Tibial nerve (tissue), 3 donors: ENCODE data around the gene KCP.

Experiments
- CTCF ChIP-seq, 5 experiments: fragments of 200-600 bp in 3 of 5; fragments of 450-650 bp in 2 of 5; sonication (generic) in 3 of 5; IDR thresholded peaks; one replicate each; pipeline ENCODE4 v1.5.1; 2016 to 2019; ENCODE audit warnings: antibody characterized with exemption in 5 of 5, mild to moderate bottlenecking in 3 of 5, moderate library complexity in 2 of 5
- POLR2A ChIP-seq, 2 donors: fragments of 450-650 bp; IDR thresholded peaks; one replicate each; pipeline ENCODE4 v1.6.1; 2017; ENCODE audit warnings: antibody characterized with exemption in 2 of 2, mild to moderate bottlenecking in 2 of 2, moderate library complexity in 2 of 2

GRCh38 chr7:128935342-128935730 is 24.8 kb upstream of the KCP start:
- TF ChIP-seq CTCF (IDR thresholded peaks at IDR 0.05) (no peak), POLR2A (IDR thresholded peaks at IDR 0.05) (no peak)
